Measurements from ENCODE around the gene ZNF438.

The ZNF438 gene

DNA sequence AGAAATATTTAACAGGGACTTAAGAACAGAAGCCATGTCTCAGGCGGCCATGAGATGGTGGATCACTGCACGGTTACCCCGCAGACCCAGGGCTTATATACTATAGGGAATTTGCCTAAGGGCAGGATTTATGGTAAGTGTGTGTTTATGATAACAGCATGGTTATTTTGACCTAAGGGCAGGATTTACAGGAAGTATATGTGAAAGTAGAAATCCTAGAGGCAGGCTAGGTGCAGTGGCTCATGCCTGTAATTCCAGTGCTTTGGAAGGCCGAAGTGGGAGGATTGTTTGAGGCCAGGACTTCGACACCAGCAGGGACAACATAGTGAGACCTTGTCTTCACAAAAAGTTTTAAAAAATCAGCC, 43.0 kb upstream of the ZNF438 start:
- TF ChIP-seq, protein P1, sequence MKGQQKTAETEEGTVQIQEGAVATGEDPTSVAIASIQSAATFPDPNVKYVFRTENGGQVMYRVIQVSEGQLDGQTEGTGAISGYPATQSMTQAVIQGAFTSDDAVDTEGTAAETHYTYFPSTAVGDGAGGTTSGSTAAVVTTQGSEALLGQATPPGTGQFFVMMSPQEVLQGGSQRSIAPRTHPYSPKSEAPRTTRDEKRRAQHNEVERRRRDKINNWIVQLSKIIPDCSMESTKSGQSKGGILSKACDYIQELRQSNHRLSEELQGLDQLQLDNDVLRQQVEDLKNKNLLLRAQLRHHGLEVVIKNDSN (IDR thresholded peaks at IDR 0.05): no peak
- TF ChIP-seq TEAD4 (IDR thresholded peaks at IDR 0.05): no peak
- no peak for TF ChIP-seq CEBPB (IDR thresholded peaks at IDR 0.05)
- no peak for TF ChIP-seq NFIC (IDR thresholded peaks at IDR 0.05)
- TF ChIP-seq FOXM1 (IDR thresholded peaks at IDR 0.05; ENCODE audit: borderline replicate concordance, low read depth): no peak
- TF ChIP-seq, protein P2, sequence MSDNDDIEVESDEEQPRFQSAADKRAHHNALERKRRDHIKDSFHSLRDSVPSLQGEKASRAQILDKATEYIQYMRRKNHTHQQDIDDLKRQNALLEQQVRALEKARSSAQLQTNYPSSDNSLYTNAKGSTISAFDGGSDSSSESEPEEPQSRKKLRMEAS (IDR thresholded peaks at IDR 0.05): no peak
- no peak for TF ChIP-seq REST (IDR thresholded peaks at IDR 0.05; ENCODE audit: low read depth)
- TF ChIP-seq TAF1 (IDR thresholded peaks at IDR 0.05; ENCODE audit: low read depth): no peak
- TF ChIP-seq ZBTB7A (IDR thresholded peaks at IDR 0.05; ENCODE audit: low read depth): no peak
- no peak for TF ChIP-seq YY1 (IDR thresholded peaks at IDR 0.05; ENCODE audit: low read depth)
- no peak for TF ChIP-seq TCF12 (IDR thresholded peaks at IDR 0.05; ENCODE audit: low read depth)
- TF ChIP-seq EP300 (IDR thresholded peaks at IDR 0.05; ENCODE audit: borderline replicate concordance): no peak
- no peak for TF ChIP-seq EGR1 (IDR thresholded peaks at IDR 0.05)
- TF ChIP-seq CREB1 (IDR thresholded peaks at IDR 0.05; ENCODE audit: low read depth): no peak

GRCh38 chr10:31073996-31074721, 42.5 kb upstream of the ZNF438 start:
- TF ChIP-seq, protein P1 (IDR thresholded peaks at IDR 0.05): no peak
- TF ChIP-seq TAF1 (IDR thresholded peaks at IDR 0.05; ENCODE audit: low read depth) (no peak), FOXM1 (IDR thresholded peaks at IDR 0.05; ENCODE audit: borderline replicate concordance, low read depth) (no peak), CEBPB (IDR thresholded peaks at IDR 0.05) (no peak), YY1 (IDR thresholded peaks at IDR 0.05; ENCODE audit: low read depth) (no peak)

DNA sequence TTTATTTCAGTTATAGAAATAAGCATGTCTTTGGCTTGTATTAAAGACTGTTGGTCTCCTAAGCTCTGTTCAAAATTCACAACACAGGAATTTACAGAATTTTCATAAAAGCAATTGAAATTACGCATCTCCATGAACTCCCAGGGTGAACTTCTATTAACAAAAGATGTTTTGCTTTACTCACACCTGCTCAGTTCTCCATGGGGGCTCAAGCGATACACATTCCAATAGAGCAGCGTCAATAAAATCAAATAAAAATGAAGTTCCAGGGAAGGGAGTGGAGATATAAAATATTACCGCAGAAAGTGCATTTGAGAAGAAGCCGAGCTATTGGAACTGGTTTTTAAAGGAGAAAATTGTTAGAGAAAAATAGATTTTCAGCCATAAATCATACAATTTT, 41.5 kb upstream of the ZNF438 start:
- no peak for TF ChIP-seq EGR1 (IDR thresholded peaks at IDR 0.05)
- TF ChIP-seq, protein P1 (IDR thresholded peaks at IDR 0.05): no peak
- TF ChIP-seq FOXM1 (IDR thresholded peaks at IDR 0.05; ENCODE audit: borderline replicate concordance, low read depth): no peak
- no peak for TF ChIP-seq REST (IDR thresholded peaks at IDR 0.05; ENCODE audit: low read depth)
- no peak for TF ChIP-seq NFIC (IDR thresholded peaks at IDR 0.05)
- no peak for TF ChIP-seq TCF12 (IDR thresholded peaks at IDR 0.05; ENCODE audit: low read depth)
- no peak for TF ChIP-seq EP300 (IDR thresholded peaks at IDR 0.05; ENCODE audit: borderline replicate concordance)
- TF ChIP-seq CREB1 (IDR thresholded peaks at IDR 0.05; ENCODE audit: low read depth): no peak
- TF ChIP-seq CEBPB (IDR thresholded peaks at IDR 0.05): no peak
- TF ChIP-seq TEAD4 (IDR thresholded peaks at IDR 0.05): no peak
- TF ChIP-seq YY1 (IDR thresholded peaks at IDR 0.05; ENCODE audit: low read depth): no peak
- TF ChIP-seq RAD21 (IDR thresholded peaks at IDR 0.05; ENCODE audit: low read depth): no peak

DNA sequence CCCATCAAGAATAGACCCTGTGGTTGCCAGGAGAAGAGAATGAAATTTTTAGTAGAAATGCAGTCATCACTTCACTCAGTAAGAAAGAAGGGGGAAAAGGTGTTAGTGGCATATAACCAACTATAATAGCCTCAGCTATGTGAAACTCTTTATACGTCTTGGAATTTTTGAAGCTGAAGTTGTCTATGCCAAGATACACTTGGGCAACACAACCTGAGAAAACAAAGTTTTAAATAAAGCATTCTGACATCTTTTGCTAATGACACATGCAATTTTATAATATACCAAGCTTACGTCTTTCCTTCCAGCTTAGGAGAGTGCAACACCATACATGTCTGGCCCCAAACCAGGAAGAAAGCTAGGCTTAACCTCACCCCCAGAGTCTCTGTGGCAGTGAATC, 40.8 kb upstream of the ZNF438 start:
- TF ChIP-seq, protein P1 (IDR thresholded peaks at IDR 0.05): no peak
- TF ChIP-seq REST (IDR thresholded peaks at IDR 0.05; ENCODE audit: low read depth) (no peak), NFIC (IDR thresholded peaks at IDR 0.05) (no peak), TCF12 (IDR thresholded peaks at IDR 0.05; ENCODE audit: low read depth) (no peak)

All from Ishikawa (cell line).